Ureter (tissue), 1 donor: ENCODE data around the gene ACO1. TPM values are rescaled to one million over a fixed set of nuclear protein-coding genes. Genes with fewer than 3 reads are reported as not detected.
A peak's percentile ranks its signal among the peaks of the same experiment; 100 is the strongest.
"Not testable (repeated sequence)": the region's sequence is repeated elsewhere in the genome, so short reads cannot be mapped to it uniquely, and the experiment has no call there.

Experiments
- DNase-seq: peaks from one replicate; pipeline ENCODE4 v3.0.0-alpha.2; 2020; ENCODE audit warnings: low spot score
- total RNA-seq: library from RNA; stranded (reverse); gene quantifications from one replicate; pipeline ENCODE4 v1.2.4, GENCODE V29; 2023
- donor health status: DM: yes; HTN: yes; CAD: no.

ACO1 gene
- total RNA-seq: 30.6 TPM

GRCh38 chr9:32384364-32385151 is at the start of gene ACO1:
ACO1 (plus strand) TSS chr9:32384643; CDS start chr9:32405507, 20,864 bp downstream.
- DNase-seq: peak; percentile 89

GRCh38 chr9:32334916-32335895 is 49.2 kb upstream of the ACO1 start:
- no peak for DNase-seq

GRCh38 chr9:32339424-32339823 is 45.0 kb upstream of the ACO1 start:
- no peak for DNase-seq

- DNase-seq: no peak
Measured at GRCh38 chr9:32340361-32340760, 44.1 kb upstream of the ACO1 start.

DNA sequence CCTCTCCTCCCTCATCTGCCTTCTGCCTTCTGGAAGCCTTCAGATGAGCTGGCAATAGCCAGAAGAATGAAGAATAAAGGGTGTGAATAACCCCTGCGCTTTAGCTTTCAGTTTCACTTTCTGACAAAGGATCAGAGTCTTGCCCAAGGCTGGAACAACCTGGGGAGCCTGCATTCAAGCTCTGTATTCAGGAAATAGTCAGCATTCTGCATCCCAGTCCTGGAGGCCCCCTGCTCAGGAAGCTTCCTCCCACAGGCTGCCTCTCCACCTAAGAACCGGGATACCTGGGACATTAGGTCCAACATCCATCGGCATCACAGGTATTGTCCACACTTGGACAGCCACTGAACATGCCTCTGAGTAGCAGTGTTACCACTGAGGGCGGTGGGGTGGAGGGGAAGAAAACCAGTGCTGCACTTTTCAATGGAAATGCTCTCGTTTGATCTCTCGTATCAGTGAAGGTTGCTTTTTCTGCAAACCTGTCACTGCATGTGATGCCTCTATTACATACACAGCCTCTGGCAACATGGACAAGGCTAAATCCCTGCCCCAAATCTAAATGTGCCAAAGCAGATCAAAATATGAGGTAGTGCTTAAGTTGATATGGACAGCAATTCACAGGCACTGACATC is 39.8 kb upstream of the ACO1 start:
- no peak for DNase-seq

GRCh38 chr9:32345243-32345642 is 39.2 kb upstream of the ACO1 start:
- DNase-seq: no peak

GRCh38 chr9:32347571-32347970 is 36.9 kb upstream of the ACO1 start:
- no peak for DNase-seq

DNA sequence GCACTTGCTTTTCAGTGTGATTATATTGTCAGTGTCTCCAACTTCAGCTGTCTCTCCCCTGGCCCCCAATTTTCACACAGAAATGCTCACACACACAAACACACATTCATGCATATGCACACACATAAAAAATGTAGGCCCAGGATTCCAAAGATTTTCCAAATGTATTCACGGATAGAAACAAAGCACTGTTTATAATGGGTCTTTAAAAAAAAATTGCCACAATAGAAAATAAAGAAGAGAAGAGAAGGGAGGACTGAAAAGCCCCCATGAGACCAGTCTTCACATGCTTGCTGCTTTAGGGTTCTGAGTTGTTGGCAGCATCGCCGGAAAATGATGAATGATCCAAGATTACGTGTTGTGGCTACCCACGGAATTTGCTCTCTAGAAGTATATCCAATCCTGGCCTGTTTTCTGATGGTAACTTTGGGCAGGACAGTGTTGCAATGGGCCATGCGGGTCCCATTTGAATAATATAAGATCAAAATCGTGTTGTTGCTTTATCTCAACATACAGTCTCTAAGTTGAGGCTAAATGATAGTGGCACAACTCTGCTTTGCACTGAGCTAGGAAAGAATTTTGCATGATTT is 36.2 kb upstream of the ACO1 start:
- no peak for DNase-seq

- no peak for DNase-seq
Measured at GRCh38 chr9:32349013-32349412, 35.4 kb upstream of the ACO1 start.

DNA sequence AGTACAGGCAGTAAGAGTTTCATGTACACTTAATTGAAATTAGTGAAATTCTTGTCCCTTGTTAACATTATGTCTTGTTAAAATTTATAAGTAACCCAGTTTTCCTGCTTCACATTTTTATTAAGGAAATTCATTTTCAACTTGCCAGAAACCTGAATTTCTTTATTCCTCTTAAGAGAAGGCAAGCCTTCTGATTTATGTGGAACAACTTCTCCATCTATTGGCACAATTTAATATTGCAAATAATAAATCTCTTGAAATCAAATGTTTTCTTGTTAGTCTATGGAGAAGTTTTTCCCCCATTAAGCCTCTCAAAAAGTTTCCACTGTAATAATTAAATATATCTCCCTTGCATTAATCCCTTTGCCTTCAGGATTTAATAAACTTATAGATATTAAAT is 33.8 kb upstream of the ACO1 start:
- no peak for DNase-seq

DNA sequence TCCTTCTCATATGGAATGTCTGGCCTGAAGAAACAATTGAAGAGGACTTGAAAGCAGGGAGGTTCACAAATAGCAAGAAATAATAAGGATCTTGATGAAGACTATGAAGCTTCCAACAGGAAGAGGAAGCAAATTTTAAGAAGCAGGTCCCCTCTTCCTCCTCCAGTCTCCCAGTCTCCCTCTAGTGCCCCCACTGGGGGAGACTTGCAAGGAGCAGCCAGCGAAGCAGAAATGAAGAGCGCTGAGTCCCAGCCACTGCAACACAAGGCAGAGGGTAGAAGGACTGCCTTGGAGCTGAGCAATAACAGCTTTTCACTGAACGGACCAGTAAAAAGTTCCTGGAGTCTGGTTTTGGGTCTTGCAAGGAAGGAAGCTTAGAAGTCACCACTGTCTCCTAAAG is 32.6 kb upstream of the ACO1 start:
- no peak for DNase-seq

GRCh38 chr9:32353476-32353875 is 31.0 kb upstream of the ACO1 start:
- not testable (repeated sequence) for DNase-seq

DNA sequence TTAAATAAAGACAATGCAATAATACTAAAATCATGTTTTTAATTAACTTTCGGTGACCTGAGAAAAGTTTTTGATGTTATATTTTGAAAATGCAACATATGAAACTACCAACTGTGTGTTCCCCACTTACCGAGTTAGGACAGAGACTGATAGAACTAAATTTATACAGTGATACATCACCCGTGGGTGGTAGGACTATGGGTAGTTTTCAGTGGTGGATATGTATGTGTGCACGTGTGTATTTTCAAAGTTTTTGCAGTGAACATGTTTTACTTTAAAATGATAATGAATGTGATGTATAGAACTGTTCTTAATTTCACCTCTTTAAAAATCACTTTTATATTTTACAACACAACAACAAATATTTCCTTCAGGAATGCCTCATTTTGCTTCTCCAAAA is 25.0 kb upstream of the ACO1 start:
- DNase-seq: no peak

GRCh38 chr9:32360983-32361673 is 23.3 kb upstream of the ACO1 start:
- DNase-seq: no peak

DNA sequence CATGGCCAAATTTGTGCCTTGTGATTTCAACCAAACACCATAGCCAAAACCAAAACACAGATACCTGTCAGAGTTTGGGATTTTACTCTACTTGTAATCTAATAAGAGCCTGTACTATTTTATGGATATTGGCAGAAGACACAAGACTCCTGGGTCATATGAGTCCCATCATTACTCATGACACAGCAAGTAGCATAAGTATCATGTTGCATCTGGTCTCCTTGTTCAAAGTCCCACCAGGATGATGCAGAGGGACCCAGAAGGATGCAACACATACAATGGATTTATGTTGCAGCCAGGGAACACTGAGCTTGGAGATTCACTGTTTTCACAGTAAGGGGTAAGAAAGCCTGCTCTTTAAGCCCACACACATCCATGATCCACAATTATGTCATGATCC is 13.2 kb upstream of the ACO1 start:
- no peak for DNase-seq

GRCh38 chr9:32371679-32372078 is 12.8 kb upstream of the ACO1 start:
- no peak for DNase-seq

DNA sequence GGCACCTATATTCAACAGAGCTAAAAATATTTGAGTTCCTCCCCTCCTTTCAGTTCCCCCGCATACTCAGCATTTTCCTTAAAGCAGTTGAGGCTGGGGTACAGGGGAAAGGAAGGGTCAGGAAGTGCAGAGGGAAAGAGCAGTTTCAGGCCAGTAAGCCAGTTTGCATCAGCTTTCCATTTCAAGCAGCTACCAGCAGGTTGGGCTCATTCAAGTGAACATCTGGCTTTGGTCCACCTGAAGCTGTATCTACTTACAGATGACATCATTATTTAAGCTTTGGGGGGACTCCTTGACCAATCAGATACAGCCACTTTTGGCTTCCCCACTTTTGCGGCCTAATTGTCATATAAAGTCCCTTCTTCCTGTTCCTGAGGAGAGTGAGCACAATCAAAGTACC is 8.2 kb upstream of the ACO1 start:
- DNase-seq: no peak

DNA sequence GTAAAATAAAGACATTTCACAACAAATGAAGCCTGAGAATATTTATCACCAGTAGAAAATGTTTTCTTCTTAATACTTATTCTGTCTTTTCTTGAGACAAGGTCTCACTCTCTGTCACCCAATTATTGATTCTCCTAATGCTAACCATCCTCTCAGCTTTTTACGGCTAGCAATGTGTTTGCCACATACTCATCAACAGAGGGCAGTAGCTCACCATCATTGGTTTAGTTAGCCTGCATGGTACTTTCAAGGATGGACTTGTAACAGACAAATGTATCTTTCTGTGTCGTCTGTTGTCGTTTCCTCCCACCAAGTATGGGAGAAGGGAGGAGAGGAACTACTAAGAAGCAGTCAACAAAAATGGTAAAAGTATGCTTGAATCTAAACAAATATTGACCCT is 5.9 kb upstream of the ACO1 start:
- DNase-seq: no peak

GRCh38 chr9:32378993-32379729 is 5.3 kb upstream of the ACO1 start:
- peak; percentile 63 for DNase-seq

GRCh38 chr9:32380944-32381343 is 3.5 kb upstream of the ACO1 start:
- DNase-seq: no peak
